Retinal pigment epithelial cell (primary cell): ENCODE results near the gene SLC45A1.

ENCODE experiments used
- DNase-seq: peaks from one replicate; pipeline ENCODE4 v3.0.0-alpha.2; 2010; ENCODE audit warnings: low read depth
- H3K4me3 ChIP-seq: 2 replicates; pipeline ENCODE4 v1.5.1; 2011; ENCODE audit warnings: mild to moderate bottlenecking, low read length, control low read depth, moderate library complexity
- TF ChIP-seq, protein P1 (sequence below): conservative IDR thresholded peaks from 2 replicates; pipeline ENCODE4 v1.5.1; 2011; ENCODE audit warnings: low read depth, low read length, control low read depth, inconsistent platforms

The SLC45A1 gene

DNA sequence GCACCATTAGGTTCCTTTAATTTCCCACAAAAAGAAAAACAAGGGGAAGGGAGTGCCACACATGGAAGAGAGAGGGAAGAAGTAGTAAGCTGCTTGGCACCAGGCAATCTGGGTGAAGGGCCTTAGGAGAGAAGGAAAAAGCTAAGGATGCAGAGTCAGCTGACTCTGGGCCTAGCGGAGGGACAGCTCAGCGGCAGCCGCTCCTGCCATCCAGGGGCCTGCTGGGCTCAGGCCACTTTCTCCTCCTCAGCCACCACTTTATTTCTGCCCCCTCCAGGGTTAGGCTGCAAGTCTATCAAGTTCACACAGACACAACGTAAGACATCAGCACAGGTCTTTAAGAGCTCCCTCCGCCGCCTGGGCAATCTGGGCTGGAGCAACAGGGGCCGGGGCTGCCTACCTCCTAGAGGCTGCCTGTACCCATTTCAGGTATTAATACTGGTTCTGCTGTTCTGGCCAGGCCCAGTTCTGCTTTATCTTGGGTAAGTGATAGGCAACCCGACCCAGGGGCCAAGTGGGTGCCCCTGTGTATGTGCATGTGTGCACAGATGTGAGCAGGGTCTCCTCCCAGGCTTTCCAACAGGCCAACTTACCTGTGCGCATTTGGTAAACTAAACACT lies 53.6 kb downstream of the SLC45A1 start:
- TF ChIP-seq, protein P1, sequence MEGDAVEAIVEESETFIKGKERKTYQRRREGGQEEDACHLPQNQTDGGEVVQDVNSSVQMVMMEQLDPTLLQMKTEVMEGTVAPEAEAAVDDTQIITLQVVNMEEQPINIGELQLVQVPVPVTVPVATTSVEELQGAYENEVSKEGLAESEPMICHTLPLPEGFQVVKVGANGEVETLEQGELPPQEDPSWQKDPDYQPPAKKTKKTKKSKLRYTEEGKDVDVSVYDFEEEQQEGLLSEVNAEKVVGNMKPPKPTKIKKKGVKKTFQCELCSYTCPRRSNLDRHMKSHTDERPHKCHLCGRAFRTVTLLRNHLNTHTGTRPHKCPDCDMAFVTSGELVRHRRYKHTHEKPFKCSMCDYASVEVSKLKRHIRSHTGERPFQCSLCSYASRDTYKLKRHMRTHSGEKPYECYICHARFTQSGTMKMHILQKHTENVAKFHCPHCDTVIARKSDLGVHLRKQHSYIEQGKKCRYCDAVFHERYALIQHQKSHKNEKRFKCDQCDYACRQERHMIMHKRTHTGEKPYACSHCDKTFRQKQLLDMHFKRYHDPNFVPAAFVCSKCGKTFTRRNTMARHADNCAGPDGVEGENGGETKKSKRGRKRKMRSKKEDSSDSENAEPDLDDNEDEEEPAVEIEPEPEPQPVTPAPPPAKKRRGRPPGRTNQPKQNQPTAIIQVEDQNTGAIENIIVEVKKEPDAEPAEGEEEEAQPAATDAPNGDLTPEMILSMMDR: no peak

GRCh38 chr1:8373125-8373524 lies 55.2 kb downstream of the SLC45A1 start:
- H3K4me3 ChIP-seq: peak overlapping the region; percentile 10
- DNase-seq: no peak
- TF ChIP-seq, protein P1: no peak

More for the DNA sequence above, 53.6 kb downstream of the SLC45A1 start:
- no peak for DNase-seq
- no peak overlapping the region for H3K4me3 ChIP-seq

- DNase-seq: peak; percentile 88
- TF ChIP-seq, protein P1: no peak
- H3K4me3 ChIP-seq: peak overlapping the region; percentile 10
Measured at GRCh38 chr1:8373581-8374241, 55.8 kb downstream of the SLC45A1 start.

GRCh38 chr1:8374356-8374755 lies 56.4 kb downstream of the SLC45A1 start:
- TF ChIP-seq, protein P1: no peak
- no peak overlapping the region for H3K4me3 ChIP-seq
- no peak for DNase-seq

DNA sequence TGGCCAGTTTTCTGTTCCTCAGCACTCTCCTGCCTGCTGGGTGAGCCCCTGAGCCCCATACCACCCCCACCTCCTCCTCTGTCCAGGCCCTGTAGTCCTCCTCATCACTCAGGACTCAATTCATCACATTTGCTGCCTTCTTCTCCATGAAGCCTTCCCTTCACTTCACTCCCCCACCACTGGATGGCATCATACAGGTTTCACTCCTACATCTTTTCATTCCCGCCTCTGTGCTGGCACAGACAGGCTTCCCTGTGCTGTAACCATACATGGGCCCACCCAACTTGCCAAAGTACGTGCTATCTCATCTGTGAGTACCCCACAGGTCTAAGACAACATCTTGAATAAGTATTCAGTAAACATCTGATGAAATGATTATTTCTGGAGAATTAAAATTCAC lies 56.9 kb downstream of the SLC45A1 start:
- DNase-seq: no peak
- TF ChIP-seq, protein P1: peak; percentile 60
- H3K4me3 ChIP-seq: no peak overlapping the region

GRCh38 chr1:8376358-8376840 lies 58.5 kb downstream of the SLC45A1 start:
- no peak for DNase-seq
- TF ChIP-seq, protein P1: no peak
- H3K4me3 ChIP-seq: no peak overlapping the region

- H3K4me3 ChIP-seq: no peak overlapping the region
- DNase-seq: no peak
- TF ChIP-seq, protein P1: no peak
Measured at GRCh38 chr1:8377271-8377981, 59.5 kb downstream of the SLC45A1 start.
